IPS-NIHi11 (cell line): Measurements from ENCODE around the gene LTBP1.
"Not testable (repeated sequence)": the region's sequence is repeated elsewhere in the genome, so short reads cannot be mapped to it uniquely, and the experiment has no call there.

ENCODE experiments used
- DNase-seq: peaks from one replicate; pipeline ENCODE4 v3.0.0; 2012; ENCODE audit warnings: mixed read lengths, low spot score

LTBP1 gene

DNA sequence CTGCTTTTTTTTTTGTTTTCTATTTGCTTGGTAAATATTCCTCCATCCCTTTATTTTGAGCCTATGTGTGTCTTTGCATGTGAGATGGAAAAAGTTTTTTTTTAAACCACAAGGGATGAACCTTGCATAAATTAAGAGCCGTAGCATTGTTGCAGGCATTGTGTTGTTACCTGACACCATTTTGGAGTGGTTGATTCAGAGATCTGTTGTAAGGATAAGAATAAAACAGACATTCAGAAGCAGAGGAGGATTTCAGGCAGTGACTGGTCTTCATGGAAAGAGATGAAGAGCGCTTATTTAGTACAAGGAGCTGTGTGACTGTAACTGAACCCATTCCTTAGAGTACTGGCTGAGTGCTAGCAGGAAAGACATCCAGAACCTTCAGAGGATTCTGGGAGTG, 101.2 kb downstream of the LTBP1 start:
- DNase-seq = no peak

DNA sequence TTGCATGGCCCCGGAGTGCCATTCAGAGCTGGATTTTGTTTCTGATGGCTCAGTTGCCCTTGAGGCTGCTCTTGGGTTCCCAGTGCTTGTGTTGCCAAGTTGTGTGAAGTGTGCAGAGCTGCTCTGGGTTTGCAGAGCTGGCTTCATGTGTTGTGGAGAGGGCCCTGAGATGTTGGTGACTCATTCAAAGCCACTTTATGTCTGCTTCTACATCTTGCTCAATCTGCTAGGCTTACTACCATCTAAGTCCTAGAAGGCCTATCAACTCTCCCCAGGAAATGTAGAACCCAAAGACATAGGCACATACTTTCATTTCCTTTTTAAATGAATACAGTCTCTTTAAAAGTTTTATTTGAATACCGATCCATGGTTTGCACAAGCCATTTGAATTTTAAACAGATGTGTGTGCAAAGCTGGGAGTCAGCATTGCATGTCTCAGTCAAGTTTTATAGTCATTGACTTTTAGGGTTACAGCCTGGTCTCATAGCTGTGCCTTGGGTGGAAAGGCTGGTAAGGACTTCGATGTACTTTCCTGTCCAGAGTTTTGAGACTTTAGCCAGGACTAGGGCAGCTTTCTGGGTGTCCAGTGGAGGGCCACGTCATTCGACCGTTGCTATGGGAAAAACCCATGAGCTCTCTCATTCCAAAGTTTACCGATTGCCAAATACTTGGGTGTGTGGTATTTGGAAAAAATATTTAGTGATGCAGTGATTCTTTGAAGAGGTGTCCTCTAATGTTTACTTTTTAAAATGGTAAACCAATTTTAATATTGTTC, 105.0 kb downstream of the LTBP1 start:
- DNase-seq = no peak

DNA sequence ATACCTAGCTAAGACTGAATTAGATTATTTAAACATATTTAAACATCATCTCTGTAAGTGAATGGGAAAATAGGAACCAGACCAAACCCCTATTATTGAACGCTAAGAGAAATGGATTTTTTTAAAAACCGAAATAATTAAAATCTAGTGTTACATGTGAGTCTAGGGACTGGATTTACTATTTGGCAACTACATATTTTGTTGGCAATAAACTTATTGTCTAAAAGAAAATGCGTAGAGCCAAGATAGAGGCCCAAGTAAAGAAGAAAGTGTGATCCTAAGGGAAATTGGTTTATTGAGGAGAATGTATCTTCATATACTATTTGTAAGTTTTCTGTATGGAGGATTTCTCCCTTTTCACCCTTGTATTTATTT, 105.6 kb downstream of the LTBP1 start:
- no peak for DNase-seq

DNA sequence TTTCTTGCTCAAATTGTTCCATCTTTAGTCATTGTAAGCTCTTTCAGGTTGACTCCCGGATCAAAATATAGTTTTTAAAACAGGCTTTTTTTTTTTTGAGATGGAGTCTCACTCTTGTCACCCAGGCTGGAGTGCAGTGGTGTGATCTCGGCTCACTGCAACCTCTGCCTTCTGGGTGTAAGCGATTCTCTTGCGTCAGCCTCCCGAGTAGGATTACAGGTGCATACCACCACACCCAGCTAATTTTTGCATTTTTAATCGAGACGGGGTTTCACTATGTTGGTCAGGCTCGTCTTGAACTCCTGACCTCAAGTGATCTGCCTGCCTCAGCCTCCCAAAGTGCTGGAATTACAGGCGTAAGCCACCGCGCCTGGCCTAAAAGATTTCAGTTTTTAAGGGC, 106.0 kb downstream of the LTBP1 start:
- not testable (repeated sequence) for DNase-seq

DNA sequence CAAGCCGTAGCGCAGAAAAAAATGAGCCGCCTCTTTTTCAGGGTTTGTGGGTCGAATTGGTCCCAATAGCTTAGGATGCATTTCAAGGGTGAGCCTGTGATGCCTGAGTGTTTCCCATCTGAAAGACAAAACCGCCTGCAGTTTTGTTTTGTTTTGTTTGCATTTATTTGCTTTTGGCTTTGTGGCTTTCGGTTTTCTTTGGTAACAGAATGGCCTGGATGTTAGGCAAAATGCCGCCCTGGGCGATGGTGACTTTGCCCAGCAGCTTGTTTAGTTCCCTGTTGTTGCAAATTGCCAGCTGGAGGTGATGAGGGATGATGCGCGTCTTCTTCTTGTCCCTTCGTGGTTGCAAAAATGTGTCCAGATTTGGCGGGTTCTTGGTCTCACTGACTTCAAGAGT, 109.4 kb downstream of the LTBP1 start:
- DNase-seq = no peak

DNA sequence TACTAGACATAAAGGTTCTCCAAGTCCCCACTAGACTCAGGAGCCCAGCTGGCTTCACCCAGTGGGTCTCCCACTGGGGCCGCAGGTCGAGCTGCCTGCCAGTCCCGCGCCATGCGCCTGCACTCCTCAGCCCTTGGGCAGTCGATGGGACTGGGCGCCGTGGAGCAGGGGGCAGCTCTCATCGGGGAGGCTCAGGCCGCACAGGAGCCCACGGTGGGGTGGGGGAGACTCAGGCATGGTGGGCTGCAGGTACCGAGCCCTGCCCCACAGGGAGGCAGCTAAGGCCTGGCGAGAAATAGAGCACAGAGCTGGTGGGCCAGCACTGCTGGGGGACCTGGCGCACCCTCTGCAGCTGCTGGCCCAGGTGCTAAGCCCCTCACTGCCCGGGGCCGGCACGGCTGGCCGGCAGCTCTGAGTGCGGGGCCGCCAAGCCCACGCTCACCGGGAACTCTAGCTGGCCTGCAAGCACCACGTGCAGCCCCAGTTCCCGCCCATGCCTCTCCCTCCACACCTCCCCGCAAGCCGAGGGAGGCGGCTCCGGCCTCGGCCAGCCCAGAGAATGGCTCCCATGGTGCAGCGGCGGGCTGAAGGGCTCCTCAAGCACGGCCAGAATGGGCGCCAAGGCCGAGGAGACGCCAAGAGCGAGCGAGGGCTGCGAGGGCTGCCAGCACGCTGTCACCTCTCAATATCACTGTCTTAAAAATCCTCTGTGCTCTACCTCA, 110.7 kb downstream of the LTBP1 start:
- DNase-seq = not testable (repeated sequence)

DNA sequence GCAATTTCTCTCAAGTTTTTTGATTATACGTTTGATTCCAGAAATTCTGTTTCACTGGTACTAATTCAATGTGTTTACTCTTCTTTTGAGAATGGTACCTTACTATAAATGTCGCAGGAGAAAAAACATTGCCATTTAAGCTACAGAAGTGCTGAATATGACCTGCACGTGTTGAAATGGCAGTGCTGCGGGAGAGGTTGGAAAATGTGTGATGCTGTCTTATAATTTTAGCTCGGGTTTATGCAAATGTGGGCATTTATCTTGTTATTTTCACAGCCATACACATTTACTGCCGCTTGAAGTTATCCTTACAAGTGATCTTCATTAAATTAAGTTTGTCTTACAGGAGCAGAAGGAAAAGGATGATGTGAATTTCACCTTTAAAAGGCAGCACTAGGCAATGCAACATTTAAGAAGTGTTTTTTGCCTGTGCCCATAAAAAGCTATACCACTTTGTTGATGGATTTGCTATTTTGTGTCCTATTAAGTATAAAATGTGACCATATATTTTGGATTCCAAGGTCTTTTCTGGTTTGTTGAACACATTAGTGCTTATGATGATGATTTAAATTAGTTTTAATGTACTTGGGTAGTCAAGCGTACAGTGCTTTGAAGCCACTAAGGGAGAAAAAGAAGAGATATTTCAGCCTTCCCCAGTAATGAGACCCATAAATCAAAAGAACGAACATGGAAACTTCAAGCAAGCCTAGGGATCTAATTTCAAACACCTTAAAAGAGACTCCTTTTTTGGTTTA, 112.1 kb downstream of the LTBP1 start:
- DNase-seq = no peak

DNA sequence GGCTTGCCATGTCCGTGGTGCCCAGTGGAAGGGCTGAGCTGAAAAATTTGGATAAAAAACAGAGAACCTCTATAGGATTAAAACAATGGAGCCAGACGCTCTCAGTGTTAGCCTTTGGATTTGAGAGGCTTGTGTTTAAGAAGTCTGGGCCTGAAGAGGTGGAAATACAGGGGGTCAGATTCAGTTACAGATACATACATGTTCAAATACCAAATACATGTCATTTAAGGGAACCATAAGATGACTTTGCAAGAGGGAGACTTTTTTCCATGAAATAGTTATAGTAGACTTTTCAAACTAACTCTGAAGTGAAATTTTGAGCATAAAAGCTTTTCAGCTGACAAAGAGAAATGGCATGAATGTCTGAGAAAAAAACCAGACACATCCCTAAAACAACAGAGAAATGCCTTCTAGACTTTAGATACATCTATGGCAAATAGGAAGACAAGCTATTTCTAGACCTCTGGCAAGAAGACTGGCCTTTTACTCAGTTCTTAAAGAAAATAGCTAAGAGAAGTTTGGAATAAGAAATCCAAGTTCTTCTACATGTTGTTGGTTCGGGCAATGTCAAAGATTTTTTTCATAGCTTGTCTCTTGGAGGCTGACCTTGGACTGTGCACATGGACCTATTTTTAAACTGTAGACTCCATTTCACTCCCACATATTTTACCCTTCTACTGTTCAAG, 112.9 kb downstream of the LTBP1 start:
- no peak for DNase-seq

DNA sequence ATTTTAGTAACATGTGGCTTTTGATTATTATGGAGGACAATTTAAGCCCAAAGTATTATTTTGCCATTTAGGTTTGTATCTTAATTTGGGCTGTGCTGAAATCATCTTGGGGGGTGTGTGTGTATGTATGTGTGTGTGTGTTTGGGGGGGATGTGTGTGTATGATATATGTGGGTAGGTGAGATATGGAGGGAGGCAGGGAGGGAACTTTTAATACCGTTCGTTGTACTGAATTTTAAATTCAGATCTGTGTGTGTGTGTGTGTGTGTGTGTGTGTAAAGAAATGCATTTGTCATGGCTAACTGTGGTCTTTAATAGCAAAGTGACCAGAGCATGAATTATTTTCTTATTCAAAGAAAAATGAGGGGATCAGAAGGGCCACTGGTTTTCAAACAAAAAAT, 113.7 kb downstream of the LTBP1 start:
- DNase-seq = no peak

DNA sequence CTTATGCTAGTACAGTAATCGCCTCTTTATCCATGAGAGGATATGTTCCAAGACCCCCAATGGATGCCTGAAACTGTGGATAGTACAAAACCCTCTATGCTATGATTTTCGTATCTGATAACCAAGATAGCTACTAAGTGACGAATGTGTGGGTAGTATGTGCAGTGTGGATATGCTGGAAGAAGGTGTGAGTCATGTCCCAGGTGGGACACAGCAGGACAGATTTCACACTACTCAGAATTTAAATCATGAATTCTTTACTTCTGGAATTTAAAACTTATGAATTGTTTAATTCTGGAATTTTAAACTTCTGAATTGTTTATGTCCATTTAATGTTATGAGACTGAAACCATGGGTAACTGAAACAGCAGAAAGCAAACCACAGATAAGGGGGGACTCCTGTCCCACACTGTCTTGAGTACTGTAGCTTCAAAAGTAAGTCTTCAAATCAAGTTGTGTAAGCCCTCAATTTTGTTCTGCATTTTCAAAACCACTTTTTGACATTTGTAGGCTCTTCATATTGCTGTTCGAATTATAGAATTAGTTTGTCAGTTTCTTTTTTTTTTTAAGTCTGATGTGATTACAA, 116.0 kb downstream of the LTBP1 start:
- no peak for DNase-seq

DNA sequence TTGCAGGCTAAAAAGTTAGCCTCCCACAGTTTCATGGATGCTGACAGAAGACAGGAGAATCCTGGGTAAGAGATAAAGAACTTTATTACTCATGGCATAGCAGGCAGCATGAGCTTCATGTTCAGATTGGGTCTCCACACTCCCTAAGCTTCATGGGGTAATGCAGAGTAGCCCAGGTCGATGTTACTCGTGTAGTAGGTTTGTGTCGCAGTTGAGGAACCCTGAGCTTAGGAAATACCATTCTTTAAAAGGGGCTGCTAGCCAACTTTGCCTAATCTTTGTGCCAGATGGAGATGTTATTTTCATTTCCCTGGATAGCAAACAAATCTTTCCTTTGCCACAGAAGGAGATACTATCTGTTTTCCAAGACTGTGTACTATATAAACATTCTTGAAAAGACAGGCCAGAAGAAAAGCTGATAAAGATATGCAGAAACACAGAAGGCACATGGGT, 117.6 kb downstream of the LTBP1 start:
- DNase-seq = no peak

DNA sequence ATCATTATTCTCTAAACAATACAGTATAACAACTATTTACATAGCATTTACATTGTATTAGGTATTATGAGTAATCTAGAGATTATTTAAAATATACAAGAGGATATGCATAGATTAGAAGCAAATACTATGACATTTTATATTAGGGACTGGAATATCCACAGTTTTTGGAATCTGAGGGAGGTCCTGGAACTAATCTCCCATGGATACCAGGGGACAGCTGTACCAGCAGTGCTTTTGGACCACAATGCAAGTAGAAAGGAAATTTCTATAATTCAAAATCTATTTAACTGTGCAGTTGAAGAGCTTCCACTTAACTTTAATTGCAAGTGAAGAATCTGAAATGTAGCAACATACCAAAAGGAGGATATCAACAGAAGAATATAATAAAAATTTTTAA, 120.8 kb downstream of the LTBP1 start:
- DNase-seq = no peak

DNA sequence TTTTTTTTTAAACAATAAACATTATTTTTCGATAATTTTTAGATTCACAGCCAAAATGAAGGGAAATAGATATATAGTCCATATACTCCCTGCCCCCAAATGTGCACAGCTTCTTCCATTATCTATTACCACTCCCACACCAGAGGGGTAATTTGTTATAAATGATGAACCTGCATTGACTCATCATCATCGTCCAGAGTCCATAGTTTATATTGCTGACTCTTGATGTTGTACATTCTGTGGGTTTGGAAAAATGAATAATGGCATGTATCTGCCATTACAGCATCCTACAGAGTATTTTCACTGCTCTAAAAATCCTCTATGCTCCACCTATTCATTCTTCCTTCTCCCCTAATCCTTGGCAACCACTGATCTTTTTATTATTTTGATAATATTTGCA, 121.5 kb downstream of the LTBP1 start:
- DNase-seq = no peak

DNA sequence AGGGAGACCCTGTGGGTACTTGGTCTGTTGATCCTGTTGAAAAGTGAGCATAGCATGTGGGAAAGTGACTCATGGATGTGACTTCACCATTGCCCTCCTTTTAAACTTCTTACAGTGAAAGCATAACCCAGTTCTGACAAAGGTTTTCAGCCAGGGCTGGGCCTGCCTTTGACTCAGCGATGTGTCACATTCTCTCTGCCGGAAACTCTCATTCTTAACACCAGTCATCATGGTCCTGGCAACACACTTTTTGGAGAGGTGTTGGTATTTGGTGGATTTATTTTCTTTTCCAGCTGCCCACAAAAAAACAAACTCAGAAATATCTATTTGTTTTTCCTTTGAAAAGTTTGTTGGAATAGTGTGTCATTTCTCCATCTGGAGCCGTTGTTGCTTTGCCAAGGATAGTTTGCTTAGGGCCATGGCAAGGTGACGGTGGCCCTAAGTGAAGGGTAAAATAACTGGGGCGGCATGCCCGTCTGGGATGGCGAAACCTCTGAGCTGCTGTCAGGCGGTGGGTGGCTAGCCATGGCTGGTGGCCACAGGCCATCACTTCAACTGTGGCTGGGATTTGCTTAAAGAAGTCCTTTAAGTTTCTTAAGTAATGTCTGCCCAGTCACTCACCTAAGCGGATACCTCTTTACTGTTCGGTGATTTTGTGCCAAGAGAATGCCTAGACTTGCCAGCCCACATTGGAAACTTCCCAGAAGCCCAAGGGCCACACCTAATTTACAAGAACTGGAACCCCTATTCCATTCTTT, 123.3 kb downstream of the LTBP1 start:
- no peak for DNase-seq

DNA sequence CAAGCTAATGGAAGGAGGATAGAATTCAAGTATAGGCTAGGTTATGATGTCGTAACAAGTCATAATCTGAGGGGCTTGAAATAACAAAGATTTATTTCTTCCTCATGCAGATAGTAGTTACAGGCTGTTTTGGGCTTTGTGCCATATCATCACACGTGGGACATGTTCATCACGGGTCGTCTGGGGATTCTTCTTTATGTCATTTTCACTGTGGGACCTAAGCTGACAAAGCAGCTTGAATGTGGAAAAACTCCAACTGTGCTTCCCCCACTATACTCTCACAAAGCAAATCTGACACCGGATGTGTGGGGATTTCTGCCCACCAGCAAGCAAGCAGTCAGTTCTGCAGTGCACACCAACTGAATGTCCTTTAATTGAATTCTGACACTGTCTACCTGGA, 124.8 kb downstream of the LTBP1 start:
- no peak for DNase-seq

DNA sequence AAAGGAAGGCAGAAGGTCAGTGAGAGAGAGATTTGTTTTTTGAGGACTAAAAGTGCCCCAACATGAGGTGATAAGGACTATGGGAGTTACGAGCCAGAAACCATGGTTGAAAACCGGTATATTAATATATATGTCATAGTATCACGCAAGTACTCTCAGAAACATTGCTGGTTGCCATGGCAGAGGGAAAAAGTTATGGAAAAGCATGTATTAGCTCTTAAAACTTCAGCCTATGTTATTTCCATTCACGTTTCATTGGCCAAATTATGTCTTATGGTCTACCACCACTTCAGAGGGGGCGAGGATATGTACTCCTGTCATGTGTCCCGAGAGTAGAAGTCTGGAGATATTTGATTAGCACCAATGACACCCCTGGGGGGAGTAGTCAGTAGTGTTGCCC, 125.9 kb downstream of the LTBP1 start:
- no peak for DNase-seq

DNA sequence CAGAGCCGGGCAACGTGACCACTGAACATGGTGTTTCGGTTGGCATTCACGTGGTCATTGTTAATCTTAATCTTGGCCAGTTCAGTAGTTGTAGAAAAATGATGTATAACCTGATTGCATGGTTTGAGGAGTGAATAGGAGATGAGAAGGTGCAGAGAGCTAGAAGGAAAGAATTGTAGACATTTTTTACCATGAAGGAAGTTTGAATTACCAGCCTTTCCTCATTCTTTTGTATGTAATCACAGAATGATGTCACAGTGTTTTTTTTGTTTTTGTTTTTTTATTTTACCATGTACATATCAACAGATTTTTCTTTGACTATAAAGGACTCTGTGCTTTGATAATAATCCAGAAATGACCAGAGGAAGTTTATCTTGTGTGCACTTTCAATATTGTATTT, 126.3 kb downstream of the LTBP1 start:
- no peak for DNase-seq

DNA sequence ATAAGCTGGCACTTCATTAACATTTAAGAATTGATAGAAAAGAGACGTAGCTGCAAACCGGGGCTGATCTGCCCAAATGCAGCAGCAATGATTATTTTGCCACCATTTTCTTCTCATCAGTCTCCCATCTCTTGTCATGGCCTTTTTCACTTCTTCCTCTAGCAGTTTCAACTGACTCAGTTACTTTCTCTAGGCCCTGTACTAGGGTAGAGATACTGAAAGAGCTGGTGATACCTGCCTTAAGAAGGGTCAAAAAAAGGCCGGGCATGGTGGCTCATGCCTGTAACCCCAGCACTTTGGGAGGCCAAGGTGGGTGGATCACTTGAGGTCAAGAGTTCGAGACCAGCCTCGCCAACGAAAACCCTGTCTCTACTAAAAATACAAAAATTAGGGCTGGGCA, 127.4 kb downstream of the LTBP1 start:
- DNase-seq = no peak

DNA sequence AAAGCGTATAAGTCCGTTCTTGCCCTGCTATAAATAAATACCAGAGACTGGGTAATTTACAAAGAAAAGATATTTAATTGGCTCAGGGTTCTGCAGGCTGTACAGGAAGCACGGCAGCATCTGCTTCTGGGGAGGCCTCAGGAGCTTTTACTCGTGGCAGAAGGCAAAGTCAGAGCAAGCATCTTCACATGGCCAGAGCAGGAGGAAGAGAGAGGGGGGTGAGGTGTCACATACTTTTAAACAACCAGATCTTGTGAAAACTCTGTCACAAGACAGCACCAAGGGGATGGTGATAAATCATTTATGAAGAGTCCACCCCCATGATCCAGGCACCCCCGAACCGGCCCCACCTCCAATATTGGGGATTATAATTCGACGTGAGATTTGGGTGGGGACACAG, 130.6 kb downstream of the LTBP1 start:
- no peak for DNase-seq

DNA sequence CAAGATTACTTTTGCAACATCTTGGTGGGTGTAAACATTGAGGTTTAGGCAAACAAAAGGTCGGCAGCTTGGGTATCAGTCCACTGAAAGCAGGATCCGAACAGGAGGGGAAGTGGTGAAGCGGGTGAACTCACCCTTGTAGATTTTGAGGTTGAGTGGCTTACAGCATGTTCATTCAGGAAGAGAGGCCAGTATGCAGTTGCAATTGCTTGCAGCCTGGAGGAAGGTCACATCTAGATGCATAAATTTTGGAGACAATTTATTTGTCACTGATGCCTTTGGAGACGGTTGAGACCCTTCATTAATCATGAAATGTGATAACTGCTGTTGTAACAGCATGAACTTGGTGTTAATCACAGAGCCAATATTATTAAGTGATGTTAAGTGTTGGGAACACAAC, 131.1 kb downstream of the LTBP1 start:
- DNase-seq = no peak

DNA sequence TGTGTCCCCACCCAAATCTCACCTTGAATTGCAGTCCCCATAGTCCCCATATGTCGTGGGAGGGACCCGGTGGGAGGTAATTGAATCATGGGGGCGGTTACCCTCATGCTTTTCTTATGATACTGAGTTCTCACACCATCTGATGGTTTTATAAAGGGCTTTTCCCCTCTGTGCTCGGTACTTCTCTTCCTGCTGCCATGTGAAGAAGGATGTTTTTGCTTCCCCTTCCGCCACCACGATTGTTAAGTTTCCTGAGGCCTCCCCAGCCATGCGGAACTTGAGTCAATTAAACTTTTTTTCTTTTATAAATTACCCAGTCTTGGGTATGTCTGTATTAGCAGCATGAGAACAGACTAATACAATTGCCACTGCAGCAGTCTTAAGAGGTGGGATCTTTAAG, 134.9 kb downstream of the LTBP1 start:
- no peak for DNase-seq
